ENCODE data around the gene GDF15.

DNA sequence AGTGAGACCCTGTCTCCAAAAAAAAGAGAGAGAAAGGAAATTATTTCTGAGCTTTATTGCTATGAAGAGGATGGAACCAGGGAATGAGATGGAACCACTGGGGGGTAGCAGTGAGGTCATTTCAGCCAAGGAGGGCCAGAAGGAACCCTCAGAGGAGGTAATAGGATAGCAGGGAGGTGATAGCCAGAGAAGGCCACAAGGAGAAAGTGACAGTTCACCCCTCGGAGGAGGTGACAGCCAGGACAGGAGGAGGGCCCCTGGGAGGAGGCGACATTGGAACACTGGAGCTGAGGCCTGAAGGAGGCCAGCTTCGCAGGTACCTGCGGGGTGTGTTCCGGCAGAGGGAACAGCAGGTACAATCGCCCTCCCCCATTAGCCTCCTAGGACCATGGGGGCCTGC lies 46.2 kb upstream of the GDF15 start:
- TF ChIP-seq EZH2 (IDR thresholded peaks at IDR 0.05; ENCODE audit: insufficient read depth, poor library complexity, severe bottlenecking) (no peak), EZH2phosphoT487 (IDR thresholded peaks at IDR 0.05; ENCODE audit: insufficient read depth, low read depth) (no peak)

Data from GM23248 (cell line).